Suprapubic skin (tissue), 4 donors: ENCODE results near the gene TTC13.

Source experiments
- CTCF ChIP-seq, 2 donors: fragments of 200-600 bp in 1 of 2; fragments of 450-650 bp in 1 of 2; sonication (generic) in 1 of 2; IDR thresholded peaks; one replicate each; pipeline ENCODE4 v1.5.1; 2016 to 2019; ENCODE audit warnings: antibody characterized with exemption in 2 of 2, mild to moderate bottlenecking in 1 of 2, moderate library complexity in 1 of 2
- EP300 ChIP-seq: sonication (generic); formaldehyde crosslinking; IDR thresholded peaks from one replicate; pipeline ENCODE4 v1.6.1; 2017; ENCODE audit warnings: antibody characterized with exemption
- POLR2A ChIP-seq, 2 donors: fragments of 450-650 bp; IDR thresholded peaks; one replicate each; pipeline ENCODE4 v1.6.1; 2017; ENCODE audit warnings: antibody characterized with exemption in 2 of 2, mild to moderate bottlenecking in 2 of 2, moderate library complexity in 2 of 2
- POLR2AphosphoS5 ChIP-seq, 3 donors: sonication (generic); formaldehyde crosslinking; IDR thresholded peaks; one replicate each; pipeline ENCODE4 v1.6.1; 2017; ENCODE audit warnings: antibody characterized with exemption in 3 of 3

- no peak for TF ChIP-seq CTCF (IDR thresholded peaks at IDR 0.05)
- TF ChIP-seq POLR2AphosphoS5 (IDR thresholded peaks at IDR 0.05), result no peak
- TF ChIP-seq POLR2A (IDR thresholded peaks at IDR 0.05), result no peak
- TF ChIP-seq EP300, result no peak
Observed at GRCh38 chr1:230907472-230908205, 71.0 kb downstream of the TTC13 start.
